HG03060 (cell line): ENCODE results near the gene PAX8.

ENCODE experiments used
- ATAC-seq: cut with Tn5 transposase; IDR thresholded peaks from one replicate; pipeline ENCODE4 v1.9.1; 2021; ENCODE audit warnings: low read depth, moderate number of reproducible peaks; ENCODE audit not compliant: unreplicated experiment

PAX8 gene

GRCh38 chr2:113192459-113193100, 86.1 kb downstream of the PAX8 start:
- no peak for ATAC-seq

- no peak for ATAC-seq
Observed at GRCh38 chr2:113190871-113191270, 87.8 kb downstream of the PAX8 start.

GRCh38 chr2:113187771-113188170, 91.0 kb downstream of the PAX8 start:
- ATAC-seq, result no peak

- no peak for ATAC-seq
Observed at GRCh38 chr2:113186433-113186796, 92.3 kb downstream of the PAX8 start.

- no peak for ATAC-seq
Observed at GRCh38 chr2:113185664-113186432, 92.9 kb downstream of the PAX8 start.

GRCh38 chr2:113184531-113185230, 94.0 kb downstream of the PAX8 start:
- ATAC-seq, result no peak

GRCh38 chr2:113183703-113184102, 95.0 kb downstream of the PAX8 start:
- ATAC-seq, result no peak

GRCh38 chr2:113183264-113183663, 95.5 kb downstream of the PAX8 start:
- ATAC-seq, result no peak

- ATAC-seq, result no peak
Observed at GRCh38 chr2:113182471-113183260, 96.1 kb downstream of the PAX8 start.

GRCh38 chr2:113181258-113182051, 97.3 kb downstream of the PAX8 start:
- no peak for ATAC-seq

GRCh38 chr2:113180131-113180946, 98.4 kb downstream of the PAX8 start:
- ATAC-seq, result no peak

GRCh38 chr2:113179446-113180045, 99.2 kb downstream of the PAX8 start:
- ATAC-seq, result no peak

- ATAC-seq, result no peak
Observed at GRCh38 chr2:113178891-113179290, 99.8 kb downstream of the PAX8 start.

- ATAC-seq, result no peak
Observed at GRCh38 chr2:113178069-113178746, 100.5 kb downstream of the PAX8 start.

- ATAC-seq, result no peak
Observed at GRCh38 chr2:113176696-113177355, 101.9 kb downstream of the PAX8 start.

GRCh38 chr2:113175736-113176695, 102.7 kb downstream of the PAX8 start:
- ATAC-seq, result no peak
